AG04450 (cell line): ENCODE results near the gene VSIR. TPM values are rescaled to one million over a fixed set of nuclear protein-coding genes. Genes with fewer than 3 reads are reported as not detected.

Experiments used
- CTCF ChIA-PET: fragments of 300-600, 350-600 bp; formaldehyde crosslinking; extraction: SDS; loops from one replicate; lab custom pipeline; 2022; ENCODE audit warnings: antibody characterized with exemption, inconsistent platforms; lab: Charles Lee
- POLR2A ChIA-PET: fragments of 350-600 bp; formaldehyde crosslinking; extraction: SDS; loops from one replicate; lab custom pipeline; 2021; ENCODE audit warnings: antibody characterized with exemption, inconsistent platforms; lab: Yijun Ruan, JAX
- DNase-seq: peaks from one replicate; pipeline ENCODE4 v3.0.0-alpha.2; 2011; ENCODE audit warnings: low read depth, low spot score
- H3K27ac ChIP-seq: one replicate; pipeline ENCODE4 v1.5.1; 2012; ENCODE audit warnings: low read depth, low read length, control low read depth
- H3K27me3 ChIP-seq: one replicate; pipeline ENCODE4 v1.6.0; 2012; ENCODE audit warnings: low read length; ENCODE audit not compliant: control insufficient read depth, insufficient read depth
- H3K4me3 ChIP-seq: 2 replicates; pipeline ENCODE4 v1.5.1; 2011; ENCODE audit warnings: mild to moderate bottlenecking, low read depth, low read length, control low read depth
- H3K9me3 ChIP-seq: 2 replicates; pipeline ENCODE4 v1.5.1; 2012; ENCODE audit warnings: low read length; ENCODE audit not compliant: control insufficient read depth, insufficient read depth
- polyA plus RNA-seq: library from polyadenylated mRNA; depleted of rRNA; stranded (reverse); fragments of >200 nt; gene quantifications from 2 replicates; pipeline ENCODE4 v1.2.3, GENCODE V29; 2011
- TF ChIP-seq, protein P1 (sequence below): IDR thresholded peaks from 2 replicates; pipeline ENCODE4 v1.5.1; 2011; ENCODE audit warnings: low read depth, low read length, control low read depth, inconsistent platforms

Gene VSIR
- polyA plus RNA-seq, 1 experiment, result 22.1 TPM

DNA sequence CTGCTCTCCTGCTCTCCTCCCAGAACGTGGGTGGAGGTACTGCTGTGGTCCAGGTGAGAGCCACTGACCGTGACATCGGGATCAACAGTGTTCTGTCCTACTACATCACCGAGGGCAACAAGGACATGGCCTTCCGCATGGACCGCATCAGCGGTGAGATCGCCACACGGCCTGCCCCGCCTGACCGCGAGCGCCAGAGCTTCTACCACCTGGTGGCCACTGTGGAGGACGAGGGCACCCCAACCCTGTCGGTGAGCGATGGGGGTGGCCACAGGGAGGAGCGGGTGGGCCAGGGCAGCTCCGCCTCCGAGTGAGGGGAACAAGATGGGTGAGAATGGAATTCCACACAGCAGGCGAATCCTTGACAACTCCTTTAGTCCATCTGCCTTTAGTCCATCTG, 31.6 kb downstream of the VSIR start:
- H3K4me3 ChIP-seq, result no peak overlapping the region
- H3K9me3 ChIP-seq, result peaks cover 6% of the 10 kb centered on the region
- TF ChIP-seq, protein P1, sequence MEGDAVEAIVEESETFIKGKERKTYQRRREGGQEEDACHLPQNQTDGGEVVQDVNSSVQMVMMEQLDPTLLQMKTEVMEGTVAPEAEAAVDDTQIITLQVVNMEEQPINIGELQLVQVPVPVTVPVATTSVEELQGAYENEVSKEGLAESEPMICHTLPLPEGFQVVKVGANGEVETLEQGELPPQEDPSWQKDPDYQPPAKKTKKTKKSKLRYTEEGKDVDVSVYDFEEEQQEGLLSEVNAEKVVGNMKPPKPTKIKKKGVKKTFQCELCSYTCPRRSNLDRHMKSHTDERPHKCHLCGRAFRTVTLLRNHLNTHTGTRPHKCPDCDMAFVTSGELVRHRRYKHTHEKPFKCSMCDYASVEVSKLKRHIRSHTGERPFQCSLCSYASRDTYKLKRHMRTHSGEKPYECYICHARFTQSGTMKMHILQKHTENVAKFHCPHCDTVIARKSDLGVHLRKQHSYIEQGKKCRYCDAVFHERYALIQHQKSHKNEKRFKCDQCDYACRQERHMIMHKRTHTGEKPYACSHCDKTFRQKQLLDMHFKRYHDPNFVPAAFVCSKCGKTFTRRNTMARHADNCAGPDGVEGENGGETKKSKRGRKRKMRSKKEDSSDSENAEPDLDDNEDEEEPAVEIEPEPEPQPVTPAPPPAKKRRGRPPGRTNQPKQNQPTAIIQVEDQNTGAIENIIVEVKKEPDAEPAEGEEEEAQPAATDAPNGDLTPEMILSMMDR, result no peak
- peaks cover 5% of the 10 kb centered on the region for H3K27me3 ChIP-seq
- no peak for DNase-seq
- POLR2A ChIA-PET, result no interaction called here
- H3K27ac ChIP-seq, result no peak overlapping the region
- CTCF ChIA-PET, result interaction anchor here (1.0 kb wide), 1 partner anchor 31 kb away, joined by 3 read pairs; no protein-coding TSS in a partner anchor

DNA sequence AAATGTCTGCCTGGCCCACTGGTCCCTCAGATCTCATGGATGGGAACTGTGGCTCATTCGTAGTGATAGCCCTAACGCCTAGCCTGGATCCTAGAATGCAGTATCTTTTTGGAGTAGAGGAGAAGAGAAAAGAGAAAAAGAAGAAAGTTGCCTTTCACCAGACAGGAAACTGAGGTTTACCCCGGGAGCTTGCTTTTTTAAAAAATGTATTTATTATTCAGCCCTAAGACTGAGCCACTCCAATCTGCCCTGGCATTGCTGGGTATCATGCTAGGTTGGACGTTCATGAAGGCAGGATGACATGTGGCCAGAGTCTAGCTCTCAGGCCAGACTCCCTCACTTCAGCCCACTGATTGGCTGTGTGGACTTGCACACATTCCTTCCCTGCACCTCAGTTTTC, 32.3 kb downstream of the VSIR start:
- peaks cover 6% of the 10 kb centered on the region for H3K9me3 ChIP-seq
- TF ChIP-seq, protein P1, result no peak
- no peak for DNase-seq
- H3K27me3 ChIP-seq, result peaks cover 5% of the 10 kb centered on the region
- ChIA-PET POLR2A (no interaction called here), CTCF (interaction anchor here (1.0 kb wide), 1 partner anchor 32 kb away, joined by 3 read pairs; no protein-coding TSS in a partner anchor)
- H3K27ac ChIP-seq, result no peak overlapping the region
- H3K4me3 ChIP-seq, result no peak overlapping the region

DNA sequence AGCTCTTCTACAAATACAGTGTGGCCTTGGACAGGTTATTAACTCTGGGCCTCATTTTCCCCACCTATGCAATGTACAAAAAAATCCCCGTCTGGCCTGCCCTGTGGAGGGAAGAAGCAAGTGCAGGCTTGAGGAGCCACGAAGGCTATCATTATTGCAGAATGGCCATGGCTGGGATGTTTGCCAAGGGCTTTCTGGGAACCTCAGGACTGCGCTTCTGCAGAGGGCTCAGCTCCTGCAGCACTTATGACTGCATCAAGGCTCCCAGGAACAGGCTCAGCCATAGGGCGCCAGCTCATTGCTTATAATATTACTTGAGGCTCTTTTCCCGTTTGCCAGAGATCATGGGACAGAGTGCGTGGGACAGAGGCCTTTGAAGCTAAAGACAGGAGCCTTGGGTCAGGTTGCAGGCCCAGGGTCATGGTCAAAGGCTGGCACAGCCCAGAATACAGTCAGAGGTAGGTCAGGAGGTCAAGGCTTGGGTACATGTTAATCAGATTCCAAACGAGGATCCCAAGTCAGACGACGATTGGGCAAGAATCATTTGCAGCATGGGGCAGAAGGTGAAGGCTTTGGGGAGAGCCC, 33.2 kb downstream of the VSIR start:
- TF ChIP-seq, protein P1, result no peak
- ChIA-PET CTCF (no interaction called here), POLR2A (interaction anchor here (0.9 kb wide), 1 partner anchor 12 kb away, joined by 4 read pairs; no protein-coding TSS in a partner anchor)
- Histone ChIP-seq H3K27ac (no peak overlapping the region), H3K9me3 (peaks cover 6% of the 10 kb centered on the region), H3K27me3 (peaks cover 6% of the 10 kb centered on the region), H3K4me3 (no peak overlapping the region)
- DNase-seq, result peak; percentile 63

DNA sequence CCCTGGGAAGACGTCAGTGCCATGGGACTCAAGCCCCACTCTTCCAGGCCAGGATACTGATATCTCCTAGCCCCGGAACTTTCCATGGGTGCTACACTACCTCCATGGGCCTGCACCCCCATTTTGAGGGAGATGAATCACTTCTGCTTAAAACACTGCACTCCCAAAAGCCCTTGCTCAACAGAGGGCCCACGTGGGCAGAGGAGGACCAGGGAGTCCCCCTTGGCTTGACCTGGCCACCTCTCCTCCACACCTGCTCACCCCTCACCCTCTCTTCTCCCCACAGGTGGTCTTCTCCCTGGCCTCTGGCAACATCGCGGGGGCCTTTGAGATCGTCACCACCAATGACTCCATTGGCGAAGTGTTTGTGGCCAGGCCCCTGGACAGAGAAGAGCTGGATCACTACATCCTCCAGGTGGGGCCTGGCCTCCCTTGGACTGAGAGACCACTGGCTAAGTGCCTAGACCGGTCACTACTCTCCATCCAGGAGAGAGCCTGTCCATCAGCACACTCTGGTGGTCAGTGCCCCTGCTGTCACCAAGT, 33.9 kb downstream of the VSIR start:
- ChIA-PET CTCF (no interaction called here), POLR2A (interaction anchor here (0.7 kb wide), 1 partner anchor 122 kb away, joined by 4 read pairs; no protein-coding TSS in a partner anchor)
- H3K27ac ChIP-seq, result no peak overlapping the region
- peaks cover 6% of the 10 kb centered on the region for H3K9me3 ChIP-seq
- DNase-seq, result no peak
- TF ChIP-seq, protein P1, result no peak
- no peak overlapping the region for H3K4me3 ChIP-seq
- peaks cover 12% of the 10 kb centered on the region for H3K27me3 ChIP-seq

DNA sequence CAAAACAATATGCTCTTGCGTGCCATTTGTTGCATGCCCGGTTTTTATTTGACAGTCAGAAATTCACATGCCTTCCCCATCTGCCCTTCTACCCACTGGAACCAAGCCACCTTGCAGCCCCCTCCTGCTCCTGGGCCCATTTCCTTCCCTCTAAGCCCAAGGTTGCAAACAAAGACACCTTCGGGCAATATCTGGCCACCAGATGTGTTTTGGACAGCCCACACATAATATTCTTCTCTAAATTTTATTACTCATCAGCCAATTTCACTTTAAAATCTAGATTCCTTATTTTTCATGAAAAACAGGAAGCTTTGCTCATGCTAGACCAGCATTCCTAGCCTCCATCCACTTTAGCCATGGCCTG, 35.5 kb downstream of the VSIR start:
- TF ChIP-seq, protein P1, result no peak
- H3K9me3 ChIP-seq, result peaks cover 5% of the 10 kb centered on the region
- no peak overlapping the region for H3K27ac ChIP-seq
- POLR2A ChIA-PET, result no interaction called here
- no peak for DNase-seq
- H3K4me3 ChIP-seq, result no peak overlapping the region
- H3K27me3 ChIP-seq, result peaks cover 17% of the 10 kb centered on the region
- CTCF ChIA-PET, result no interaction called here
